GM21529 (cell line): ENCODE data around the gene ZNF516.

Experiments
- ATAC-seq: cut with Tn5 transposase; IDR thresholded peaks from one replicate; pipeline ENCODE4 v1.9.1; 2021; ENCODE audit not compliant: unreplicated experiment

Gene ZNF516

DNA sequence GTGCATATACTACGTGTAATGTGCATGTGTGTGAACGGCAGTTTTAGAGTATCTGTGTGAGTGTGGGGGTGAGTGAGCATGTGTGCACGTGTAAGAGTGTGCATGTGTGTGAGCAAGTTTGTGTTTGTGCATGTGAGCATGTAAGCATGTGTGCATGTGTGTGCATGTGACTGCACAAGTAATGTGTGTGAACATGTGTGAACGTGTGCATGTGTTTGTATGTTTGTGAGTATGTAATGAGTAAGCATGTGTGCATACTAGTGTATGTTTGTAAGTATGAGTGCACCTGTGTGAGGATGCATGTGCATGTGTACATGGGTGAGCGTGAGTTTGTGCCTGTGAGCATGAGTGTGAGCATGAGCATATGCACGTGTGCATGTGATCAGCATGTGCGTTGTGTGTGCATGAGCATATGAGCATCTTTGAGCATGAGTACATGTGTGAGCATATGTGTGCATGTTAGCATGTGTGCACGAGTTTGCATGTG is 90.7 kb downstream of the ZNF516 start:
- ATAC-seq = no peak

DNA sequence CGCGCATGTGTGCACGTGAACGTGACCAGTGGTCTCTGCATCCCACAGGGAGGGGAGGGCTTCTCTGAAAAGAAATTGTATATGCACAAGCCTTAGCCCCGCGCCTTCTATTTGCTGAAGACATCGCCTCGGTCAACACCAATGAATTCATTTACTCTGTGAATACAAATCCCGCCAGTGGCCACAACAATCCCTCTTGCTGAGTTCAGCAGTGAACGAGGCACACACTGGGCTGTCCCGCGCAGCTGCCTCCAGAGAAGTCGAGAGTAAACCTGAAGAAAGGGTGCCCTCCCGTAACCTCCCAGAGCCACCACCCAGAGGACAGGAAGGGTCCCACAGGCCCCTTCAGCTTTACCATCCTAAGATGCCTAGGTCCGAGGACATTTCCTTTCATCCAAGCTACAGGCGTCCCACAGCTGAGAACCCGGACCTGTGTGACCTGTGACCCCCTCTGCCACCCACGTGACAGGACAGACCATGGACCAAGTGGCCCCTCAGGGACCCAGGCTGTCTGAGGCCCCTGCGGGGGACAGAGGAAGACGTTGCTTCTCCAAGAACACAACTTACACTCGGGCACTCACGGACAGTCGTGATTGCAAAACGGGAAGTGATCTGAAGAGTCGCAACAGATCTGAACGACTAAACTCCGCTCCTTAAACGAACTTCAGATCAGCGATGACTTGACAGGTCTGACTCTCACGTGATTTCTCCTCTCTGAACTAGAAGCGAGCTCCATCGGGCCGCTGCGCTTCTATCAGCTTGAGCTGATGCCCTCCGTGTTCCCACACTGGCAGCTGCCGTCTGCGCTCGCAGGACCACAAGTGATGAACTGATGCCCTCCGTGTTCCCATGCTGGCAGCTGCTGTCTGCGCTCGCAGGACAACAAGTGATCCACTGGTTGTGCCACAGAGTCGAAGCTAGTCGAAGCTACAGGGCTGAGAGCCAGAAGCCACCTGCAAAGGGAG is 92.7 kb downstream of the ZNF516 start:
- no peak for ATAC-seq

DNA sequence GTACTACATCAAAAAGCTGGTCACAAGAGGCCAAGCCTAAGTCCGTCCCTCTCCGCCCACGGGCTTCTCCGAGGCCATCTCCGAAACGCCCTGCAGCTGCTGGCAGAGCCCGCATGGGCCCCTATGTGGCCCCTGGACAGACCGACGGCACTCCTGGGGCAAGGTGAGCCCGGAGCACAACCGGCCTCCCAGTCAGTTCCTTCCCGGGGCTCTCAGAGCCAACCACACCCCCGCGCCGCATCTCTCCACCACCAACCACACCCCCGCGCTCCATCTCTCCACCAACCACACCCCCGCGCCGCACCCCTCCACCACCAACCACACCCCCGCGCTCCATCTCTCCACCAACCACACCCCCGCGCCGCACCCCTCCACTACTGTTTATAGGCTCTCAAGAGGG is 93.5 kb downstream of the ZNF516 start:
- no peak for ATAC-seq

DNA sequence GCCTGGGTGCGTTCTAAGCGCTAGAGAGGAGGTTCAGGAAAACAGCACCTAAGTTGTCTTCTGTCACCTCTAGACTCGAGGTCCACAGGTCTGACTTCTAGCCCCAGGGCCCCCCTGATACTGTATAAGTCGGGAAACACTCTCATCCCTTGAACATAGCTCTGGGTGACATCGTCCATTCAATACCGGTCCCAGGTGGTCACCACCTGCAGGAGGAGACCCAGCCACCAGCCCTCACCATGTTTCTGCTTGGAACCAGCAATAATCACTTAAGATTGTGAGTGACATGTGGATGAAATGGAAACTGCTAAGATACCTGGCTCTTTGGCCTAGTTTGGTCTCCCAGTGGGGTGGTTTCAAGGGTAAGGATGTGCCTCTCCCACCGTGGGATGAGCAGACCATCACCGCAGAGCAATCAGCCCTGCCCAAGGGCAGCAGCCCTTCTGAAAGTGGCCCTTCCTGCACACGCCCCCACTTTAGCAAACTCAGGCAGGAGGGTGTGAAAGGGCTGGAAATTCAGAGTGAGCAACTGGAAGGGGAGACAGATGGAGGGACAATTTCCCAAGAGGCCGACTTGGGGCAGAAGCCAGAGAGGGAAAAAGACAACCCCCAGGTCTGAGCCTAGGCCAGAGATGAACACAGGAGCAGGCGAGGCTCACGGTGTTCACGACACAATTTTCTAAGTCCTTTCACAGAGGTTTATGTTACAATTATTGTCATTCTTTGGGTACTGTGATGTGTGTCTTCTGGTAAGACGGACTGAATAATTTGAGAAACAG is 95.2 kb downstream of the ZNF516 start:
- ATAC-seq = no peak

DNA sequence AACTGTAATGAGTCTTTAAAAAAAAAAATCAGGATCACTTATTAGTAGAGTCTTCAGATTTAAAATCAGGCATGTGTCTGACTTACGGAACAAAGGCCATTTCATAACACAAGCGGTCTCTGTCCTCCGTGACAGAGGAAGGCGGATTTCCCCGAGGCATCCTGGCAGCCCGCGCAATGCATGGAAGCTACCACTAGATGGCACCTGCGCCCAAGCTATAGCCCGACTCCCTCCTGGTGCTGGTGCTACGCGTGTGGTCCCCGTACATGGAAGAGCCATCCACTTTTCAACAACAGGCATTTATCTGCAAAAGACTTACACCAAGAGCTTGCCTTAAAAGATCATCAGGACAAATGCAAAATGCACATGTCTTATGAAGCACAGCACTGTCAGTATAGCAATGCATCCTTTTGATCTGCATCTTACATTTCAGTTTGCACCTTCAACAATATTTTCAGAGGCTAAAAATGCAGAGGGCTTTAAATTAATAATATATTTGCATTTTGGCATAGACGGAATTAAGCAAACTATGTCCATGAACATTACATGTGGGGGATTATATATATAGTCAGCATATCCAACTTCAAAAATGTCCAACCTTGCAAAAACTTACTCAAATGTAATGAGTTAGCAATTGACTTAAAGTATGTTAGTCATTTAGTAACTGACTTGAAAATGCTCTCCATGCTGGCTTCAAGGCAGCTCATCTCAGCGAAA is 96.0 kb downstream of the ZNF516 start:
- peak; percentile 93 for ATAC-seq

DNA sequence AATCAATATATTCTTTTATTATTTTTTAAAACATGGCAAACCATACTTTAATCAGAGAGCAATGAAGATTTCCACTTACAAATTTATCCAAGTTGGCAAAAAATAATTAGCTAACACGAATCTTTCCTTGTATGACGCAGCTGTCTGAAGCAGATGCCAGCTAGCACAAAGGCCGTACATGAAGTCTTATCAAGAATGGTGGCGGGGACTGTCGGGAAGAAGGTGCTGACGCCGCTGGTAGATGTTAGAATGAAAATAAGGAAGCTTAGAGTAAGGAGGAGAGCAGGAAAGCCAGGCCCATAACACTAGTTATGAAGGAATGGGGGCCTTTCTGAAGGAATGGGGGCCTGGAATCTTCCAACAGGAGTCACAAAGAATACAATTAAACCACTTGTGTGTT is 96.7 kb downstream of the ZNF516 start:
- no peak for ATAC-seq

DNA sequence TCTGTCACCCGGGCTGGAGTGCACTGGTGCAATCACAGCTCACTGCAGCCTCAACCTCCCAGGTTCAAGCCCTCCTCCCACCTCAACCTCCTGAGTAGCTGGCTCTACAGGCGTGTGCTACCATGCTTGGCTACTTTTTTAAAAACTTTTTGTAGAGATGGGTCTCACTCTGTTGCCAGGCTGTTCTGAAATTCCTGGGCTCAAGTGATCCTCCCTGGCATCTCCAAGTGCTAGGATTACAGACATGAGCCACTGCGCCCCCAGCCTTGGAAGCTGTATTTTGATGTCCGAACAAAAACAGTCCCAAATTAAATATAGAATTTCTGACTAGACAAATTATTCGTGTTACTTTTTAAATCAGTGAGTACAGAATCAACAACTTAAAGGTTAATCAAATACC is 97.4 kb downstream of the ZNF516 start:
- no peak for ATAC-seq

DNA sequence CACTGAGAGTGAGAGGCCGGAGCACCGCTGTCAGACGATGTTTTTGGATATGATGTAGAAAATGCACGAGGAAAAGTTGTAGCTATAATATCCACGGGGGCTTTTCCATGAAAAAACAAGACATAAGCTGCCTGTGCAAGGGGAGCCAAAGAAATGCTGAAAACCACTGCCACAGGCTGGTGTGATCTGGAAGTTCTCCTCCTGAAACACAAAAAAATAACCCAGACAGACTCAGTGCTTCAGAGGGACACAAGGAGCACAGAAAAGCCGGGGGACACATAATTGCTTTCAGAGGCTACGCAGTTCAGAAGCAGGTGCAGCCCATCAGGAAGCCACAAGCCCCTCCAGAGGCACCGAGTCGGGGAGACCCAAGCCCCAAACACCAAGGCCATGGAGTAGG is 98.2 kb downstream of the ZNF516 start:
- ATAC-seq = no peak

DNA sequence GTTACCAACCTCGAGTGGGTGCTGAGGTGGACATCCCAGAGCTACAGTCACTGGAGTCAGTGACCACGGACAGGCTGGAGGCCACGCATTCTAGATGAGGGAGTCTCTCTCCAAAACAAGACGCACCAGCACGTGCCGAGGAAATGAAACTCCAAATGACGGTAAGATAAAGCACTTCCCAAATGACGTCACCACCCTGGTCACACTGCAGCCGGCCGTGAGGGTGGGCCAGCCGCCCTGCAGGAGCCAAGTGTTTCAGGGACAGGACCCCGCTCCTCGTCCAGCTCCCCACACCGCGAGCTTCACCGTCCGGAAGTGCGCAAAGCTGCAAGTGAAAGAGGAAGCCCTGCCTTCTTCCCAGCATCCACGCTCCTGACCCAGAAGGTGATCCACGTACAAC is 99.4 kb downstream of the ZNF516 start:
- no peak for ATAC-seq

DNA sequence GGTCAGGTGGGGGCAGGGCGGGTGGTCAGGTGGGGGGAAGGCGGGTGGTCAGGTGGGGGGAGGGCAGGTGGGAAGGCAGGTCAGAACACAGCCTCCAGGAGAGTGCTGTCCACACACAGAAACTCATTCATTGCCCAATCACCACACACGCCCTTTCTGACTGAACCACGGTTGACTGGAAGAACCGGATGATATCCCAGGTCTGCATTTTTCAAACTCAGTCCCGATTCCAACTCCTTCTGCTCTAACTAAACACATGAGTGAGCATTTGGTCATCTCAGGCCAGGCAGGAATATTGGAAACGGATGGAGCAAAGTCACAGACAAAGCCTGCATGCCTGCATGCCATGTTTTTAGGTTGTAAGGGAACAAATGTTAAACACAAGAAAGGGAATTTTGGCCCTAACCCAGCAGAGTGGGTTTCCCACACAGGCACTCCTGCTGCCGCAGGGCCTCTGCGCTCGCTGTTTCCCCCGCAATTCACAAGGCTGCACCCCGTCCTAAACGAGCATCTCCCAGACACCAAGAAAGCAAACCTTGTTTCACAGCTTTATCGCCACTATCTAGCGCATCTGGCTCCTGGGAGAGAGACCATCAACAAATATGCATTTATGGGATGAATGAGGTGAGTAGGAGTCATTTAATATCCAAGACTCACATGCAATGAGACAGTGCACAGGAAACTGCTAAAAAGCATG is 100.1 kb downstream of the ZNF516 start:
- no peak for ATAC-seq

DNA sequence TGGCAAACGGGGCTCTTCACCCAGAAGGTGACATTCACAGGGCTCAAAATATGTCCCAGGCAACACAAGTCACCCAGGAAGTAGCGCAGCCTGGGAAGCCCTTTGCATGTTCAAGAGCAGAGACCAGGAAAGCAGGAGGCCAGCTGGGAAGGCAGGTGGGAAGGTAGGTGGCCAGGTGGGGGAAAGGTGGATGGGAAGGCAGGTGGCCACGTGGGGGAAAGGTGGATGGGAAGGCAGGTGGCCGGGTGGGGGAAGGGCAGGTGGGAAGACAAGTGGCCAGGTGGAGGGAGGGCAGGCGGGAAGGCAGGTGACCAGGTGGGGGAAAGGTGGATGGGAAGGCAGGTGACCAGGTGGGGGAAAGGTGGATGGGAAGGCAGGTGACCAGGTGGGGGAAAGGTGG is 102.7 kb downstream of the ZNF516 start:
- no peak for ATAC-seq

DNA sequence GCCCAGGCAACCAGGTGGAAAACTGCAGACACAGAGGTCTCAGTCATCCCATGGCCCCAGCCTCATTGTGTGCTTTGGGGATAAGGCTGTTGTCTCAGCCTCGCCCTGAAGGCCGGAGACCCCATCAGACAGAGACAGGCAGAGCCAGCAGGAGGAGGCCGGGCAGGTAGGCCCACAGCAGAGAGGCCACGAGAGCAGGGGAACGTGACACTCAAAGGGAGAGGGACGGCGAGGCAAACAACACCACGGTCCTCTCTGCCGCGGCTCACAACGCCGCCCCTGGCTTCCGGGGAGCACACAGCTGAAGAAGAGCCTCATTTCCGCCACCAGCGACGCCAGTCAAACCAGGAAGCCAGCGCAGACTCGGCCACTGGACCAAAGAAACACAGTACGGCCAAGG is 103.3 kb downstream of the ZNF516 start:
- no peak for ATAC-seq

DNA sequence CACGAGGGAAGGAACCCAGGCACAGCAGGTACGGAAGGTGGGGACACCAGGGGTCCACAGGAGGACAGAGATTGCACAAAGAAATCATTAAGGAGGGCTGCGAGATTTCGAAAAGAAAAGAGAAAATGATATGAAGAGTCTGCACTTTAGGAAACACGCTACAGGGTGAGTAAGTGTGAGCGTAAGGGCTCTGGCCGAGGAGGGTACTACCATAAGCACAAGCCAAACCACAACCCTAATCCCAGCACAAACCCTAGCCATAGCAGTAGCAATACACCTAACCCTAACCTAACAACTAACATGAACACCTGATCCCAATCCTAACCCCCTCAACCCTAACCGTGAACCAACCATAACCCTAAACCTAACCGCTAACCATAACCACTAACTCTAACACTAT is 104.0 kb downstream of the ZNF516 start:
- ATAC-seq = no peak

DNA sequence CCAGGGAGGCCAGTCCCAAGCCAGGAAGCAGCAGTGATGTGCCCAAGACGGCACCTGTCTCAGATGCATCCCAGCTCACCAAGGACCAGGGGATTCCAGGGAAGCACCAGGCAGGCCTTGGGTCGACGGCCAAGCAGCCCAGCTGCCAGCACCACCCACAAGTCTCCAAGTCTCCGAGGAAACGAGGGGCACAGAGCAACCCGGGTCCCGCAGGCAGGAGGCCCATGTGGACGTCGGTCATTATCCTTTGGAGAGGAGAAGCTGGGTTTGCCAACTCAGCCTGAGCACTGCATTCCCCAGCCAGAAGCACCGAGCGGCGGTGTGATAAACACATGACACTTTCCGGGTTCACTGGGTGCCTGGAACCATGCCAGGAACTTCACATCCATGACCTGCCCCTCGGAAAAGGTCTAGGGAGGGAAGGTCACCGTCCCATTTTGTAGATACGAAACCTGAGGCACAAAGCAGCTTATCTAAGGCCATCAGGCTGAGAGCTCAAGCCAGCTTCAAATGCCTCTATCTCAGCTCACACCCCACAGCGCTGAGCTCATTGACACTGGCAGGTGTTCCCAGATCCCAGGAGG is 104.5 kb downstream of the ZNF516 start:
- ATAC-seq = no peak

DNA sequence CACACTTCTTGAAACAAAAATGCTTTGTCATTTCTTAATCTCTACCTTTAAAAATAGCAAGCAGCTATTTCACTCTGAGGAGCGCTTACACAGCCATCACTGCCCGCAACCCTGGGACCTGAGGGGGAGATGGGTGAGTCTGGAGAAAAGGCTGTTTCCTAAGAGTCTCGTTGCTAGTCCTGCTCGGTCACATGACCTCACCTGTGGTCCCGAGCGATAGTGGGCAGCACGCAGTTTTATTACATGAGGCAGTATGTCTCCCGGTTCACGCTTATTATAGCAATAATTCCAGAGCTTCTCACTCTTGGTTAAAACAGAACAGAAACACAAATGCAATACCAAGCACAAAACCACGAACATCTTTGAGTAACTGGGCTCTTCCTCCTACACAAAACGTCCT is 105.3 kb downstream of the ZNF516 start:
- no peak for ATAC-seq

DNA sequence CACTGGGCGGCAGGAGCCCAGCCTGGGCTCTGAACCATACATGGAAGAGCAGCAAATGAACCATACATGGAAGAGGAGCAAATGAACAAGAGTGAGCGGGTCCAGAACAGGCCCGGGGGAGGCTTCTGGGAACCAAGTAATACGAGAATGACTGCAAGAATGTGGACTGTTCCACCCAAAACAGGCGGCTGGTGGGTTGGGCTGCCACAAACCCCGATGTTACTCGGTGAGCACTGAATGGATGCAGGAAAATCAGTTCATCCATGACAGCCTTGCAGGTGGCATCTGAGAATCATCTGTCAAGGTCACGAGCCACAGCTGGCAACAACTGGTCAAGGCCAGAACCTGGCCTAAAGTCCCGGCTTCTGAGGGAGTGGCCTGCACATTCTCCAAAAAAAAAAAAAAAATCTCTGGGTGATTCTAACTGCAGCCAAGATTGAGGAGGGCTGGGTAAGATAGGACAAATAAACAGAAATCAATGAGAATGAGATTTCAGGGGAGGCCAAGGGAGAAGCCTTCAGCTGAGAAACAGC is 106.1 kb downstream of the ZNF516 start:
- no peak for ATAC-seq

DNA sequence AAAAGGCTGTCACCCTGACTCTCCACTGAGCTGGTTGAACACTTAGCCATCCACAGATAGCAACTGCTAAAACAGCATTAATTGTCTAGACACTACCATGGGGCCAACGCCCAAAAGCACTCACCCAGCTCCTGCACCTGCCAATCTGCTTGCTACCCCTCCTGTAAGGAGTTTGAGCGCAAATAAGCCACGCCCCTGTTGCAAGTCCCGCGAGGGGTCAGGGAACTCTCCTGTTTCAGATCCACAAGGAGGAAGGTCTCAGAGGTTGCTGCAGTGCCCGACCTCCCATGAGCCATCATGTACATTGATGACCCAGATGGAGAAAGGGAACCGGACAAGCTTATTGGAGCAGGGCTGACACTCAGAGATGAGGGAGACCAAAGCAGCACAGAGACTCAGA is 106.8 kb downstream of the ZNF516 start:
- no peak for ATAC-seq

DNA sequence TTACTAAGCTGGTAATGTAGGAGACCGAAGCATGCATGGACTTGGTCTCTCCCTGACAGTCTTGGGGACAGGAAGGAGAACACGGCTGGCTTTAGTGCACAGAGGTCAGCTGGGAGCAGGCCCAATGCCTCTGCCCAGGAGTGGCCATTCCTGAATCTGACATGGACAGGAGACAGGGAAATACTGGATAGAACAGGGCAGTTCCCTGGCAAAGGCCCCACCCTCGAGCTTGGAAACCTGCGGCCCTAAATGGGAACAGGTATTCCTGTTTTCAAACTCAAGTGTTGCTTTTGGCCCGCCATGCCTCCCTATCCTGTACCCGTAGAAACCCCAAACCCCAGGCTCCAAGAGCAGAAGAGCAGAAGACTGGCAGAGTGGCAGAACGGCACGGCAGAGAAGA is 107.4 kb downstream of the ZNF516 start:
- no peak for ATAC-seq

DNA sequence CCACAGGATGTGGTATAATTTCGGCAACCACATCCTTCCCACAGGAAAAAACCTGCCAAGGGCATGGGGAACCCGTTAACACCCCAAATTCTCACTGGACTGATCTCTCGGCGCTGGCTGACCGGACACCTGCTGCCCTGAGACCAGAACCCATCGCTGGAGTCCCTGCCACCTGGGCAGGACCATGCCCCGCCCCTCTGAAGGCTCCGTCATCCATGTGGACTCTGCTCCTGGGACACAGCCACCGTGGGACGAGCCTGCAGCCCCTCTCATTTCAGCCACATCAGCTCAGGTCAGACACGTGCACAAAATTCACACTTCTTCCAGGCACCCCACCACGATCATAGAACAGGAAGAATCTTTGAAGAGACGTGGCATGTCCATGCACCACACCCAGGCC is 108.2 kb downstream of the ZNF516 start:
- no peak for ATAC-seq

DNA sequence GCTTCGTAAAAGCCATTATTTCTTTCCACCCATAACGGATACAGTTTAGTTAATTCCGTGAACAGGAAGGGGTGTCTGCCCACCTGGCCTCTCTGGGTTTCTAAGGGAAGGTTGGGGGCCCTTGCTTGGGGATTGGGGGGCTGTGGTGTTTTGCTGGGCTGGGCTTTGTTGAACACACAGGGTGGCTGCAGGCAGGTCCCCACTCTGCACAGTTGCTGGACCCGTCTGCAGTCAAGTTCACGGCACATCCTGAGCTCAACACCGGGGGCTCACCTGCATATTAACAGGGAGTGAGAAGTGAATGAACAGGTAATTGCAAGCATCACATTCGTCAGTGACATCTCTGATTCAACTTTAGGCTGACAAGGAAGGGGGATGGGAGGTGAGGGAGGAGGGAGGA is 109.0 kb downstream of the ZNF516 start:
- ATAC-seq = no peak
